ENCODE results near the gene SLC16A11.

DNA sequence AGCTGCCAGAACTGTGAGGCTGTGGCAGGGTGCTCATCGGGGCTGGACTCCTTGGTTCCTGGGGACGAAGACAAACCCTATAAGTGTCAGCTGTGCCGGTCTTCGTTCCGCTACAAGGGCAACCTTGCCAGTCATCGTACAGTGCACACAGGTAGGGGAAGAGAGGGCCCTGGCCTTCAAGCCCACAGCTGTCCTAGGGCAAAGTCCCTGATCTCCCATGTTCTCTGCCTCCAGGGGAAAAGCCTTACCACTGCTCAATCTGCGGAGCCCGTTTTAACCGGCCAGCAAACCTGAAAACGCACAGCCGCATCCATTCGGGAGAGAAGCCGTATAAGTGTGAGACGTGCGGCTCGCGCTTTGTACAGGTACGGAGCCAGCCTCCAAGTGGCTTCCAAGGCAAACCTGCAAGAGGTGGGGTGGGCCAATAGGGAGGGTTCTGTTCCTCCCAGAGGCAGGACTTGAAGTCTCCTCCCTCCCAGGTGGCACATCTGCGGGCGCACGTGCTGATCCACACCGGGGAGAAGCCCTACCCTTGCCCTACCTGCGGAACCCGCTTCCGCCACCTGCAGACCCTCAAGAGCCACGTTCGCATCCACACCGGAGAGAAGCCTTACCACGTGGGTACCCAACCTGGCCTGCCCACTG lies 17.3 kb downstream of the SLC16A11 start:
- no peak for TF ChIP-seq GATA1 (IDR thresholded peaks at IDR 0.05; ENCODE audit: low read depth, low read length)
- TF ChIP-seq POLR2A (IDR thresholded peaks at IDR 0.05; ENCODE audit: low read length), result no peak

Data from erythroblast (primary cell).